ENCODE results near the gene RBM38.
A peak's percentile ranks its signal among the peaks of the same experiment; 100 is the strongest.
"Not testable (repeated sequence)": the region's sequence is repeated elsewhere in the genome, so short reads cannot be mapped to it uniquely, and the experiment has no call there.

The RBM38 gene

GRCh38 chr20:57390604-57391438, at the start of gene RBM38:
Gene RBM38, plus strand, starts transcription at chr20:57391396. Its CDS starts 186 bp downstream, at chr20:57391582.
- DNase-seq = peak; percentile 88

- no peak for DNase-seq
Observed at GRCh38 chr20:57341663-57342062, 49.5 kb upstream of the RBM38 start.

GRCh38 chr20:57342829-57343228, 48.4 kb upstream of the RBM38 start:
- no peak for DNase-seq

- DNase-seq = peak; percentile 77
Observed at GRCh38 chr20:57346477-57346876, 44.7 kb upstream of the RBM38 start.

GRCh38 chr20:57347393-57347792, 43.8 kb upstream of the RBM38 start:
- DNase-seq = no peak

GRCh38 chr20:57348200-57348921, 42.8 kb upstream of the RBM38 start:
- not testable (repeated sequence) for DNase-seq

GRCh38 chr20:57348922-57349574, 42.1 kb upstream of the RBM38 start:
- DNase-seq = peak; percentile 16

GRCh38 chr20:57350081-57350710, 41.0 kb upstream of the RBM38 start:
- no peak for DNase-seq

GRCh38 chr20:57350726-57351041, 40.5 kb upstream of the RBM38 start:
- not testable (repeated sequence) for DNase-seq

- DNase-seq = peak; percentile 93
Observed at GRCh38 chr20:57351042-57351783, 40.0 kb upstream of the RBM38 start, which contains the start of gene RAE1. Gene RAE1, plus strand, starts transcription at chr20:57351255. Its CDS starts 2,784 bp downstream, at chr20:57354039.

- DNase-seq = no peak
Observed at GRCh38 chr20:57352305-57352704, 38.9 kb upstream of the RBM38 start.

- no peak for DNase-seq
Observed at GRCh38 chr20:57353351-57353750, 37.8 kb upstream of the RBM38 start.

GRCh38 chr20:57361517-57361916, 29.7 kb upstream of the RBM38 start:
- no peak for DNase-seq

- no peak for DNase-seq
Observed at GRCh38 chr20:57364451-57364850, 26.7 kb upstream of the RBM38 start.

- DNase-seq = no peak
Observed at GRCh38 chr20:57369596-57369995, 21.6 kb upstream of the RBM38 start.

GRCh38 chr20:57370316-57370715, 20.9 kb upstream of the RBM38 start:
- DNase-seq = no peak

- no peak for DNase-seq
Observed at GRCh38 chr20:57371363-57371762, 19.8 kb upstream of the RBM38 start.

- no peak for DNase-seq
Observed at GRCh38 chr20:57372157-57372556, 19.0 kb upstream of the RBM38 start.

- no peak for DNase-seq
Observed at GRCh38 chr20:57372581-57373350, 18.4 kb upstream of the RBM38 start.

GRCh38 chr20:57374343-57374930, 16.8 kb upstream of the RBM38 start:
- DNase-seq = peak; percentile 27

Measured in CD4-positive, alpha-beta T cell treated with Interleukin-17A for 4 hours (primary cell).